Measurements from ENCODE around the gene MMP7. TPM values are rescaled to one million over a fixed set of nuclear protein-coding genes. Genes with fewer than 3 reads are reported as not detected.

The MMP7 gene
- total RNA-seq, 1 donor = under 0.01 TPM

GRCh38 chr11:102476812-102477211 is 53.7 kb downstream of the MMP7 start:
- no peak overlapping the region for H3K4me3 ChIP-seq (ENCODE audit: insufficient read depth, low read length)
- H3K36me3 ChIP-seq (ENCODE audit: insufficient read depth, low read length) = no peaks in the 10 kb centered on the region
- H3K27me3 ChIP-seq (ENCODE audit: insufficient read depth, low read length) = no peaks in the 10 kb centered on the region
- no peak for DNase-seq (ENCODE audit: insufficient read length, low spot score, missing footprints)
- H3K4me1 ChIP-seq (ENCODE audit: insufficient read depth, low read length) = no peaks in the 10 kb centered on the region
- no peak overlapping the region for H3K27ac ChIP-seq (ENCODE audit: low read depth, low read length)
- peak overlapping the region; percentile 24 for H2AFZ ChIP-seq (ENCODE audit: low read length)
- TF ChIP-seq CTCF (IDR thresholded peaks at IDR 0.05; ENCODE audit: extremely low read depth, low read depth, low read length) = no peak
- H3K4me2 ChIP-seq (ENCODE audit: insufficient read depth, low read length) = no peak overlapping the region
- H3K9me3 ChIP-seq (ENCODE audit: low read depth, low read length) = no peaks in the 10 kb centered on the region
- H4K20me1 ChIP-seq (ENCODE audit: insufficient read depth, low read length) = no peaks in the 10 kb centered on the region
- no peaks in the 10 kb centered on the region for H3K79me2 ChIP-seq (ENCODE audit: insufficient read depth, low read length)

GRCh38 chr11:102476069-102476468 is 54.5 kb downstream of the MMP7 start:
- DNase-seq (ENCODE audit: insufficient read length, low spot score, missing footprints) = no peak
- Histone ChIP-seq H4K20me1 (ENCODE audit: insufficient read depth, low read length) (no peaks in the 10 kb centered on the region), H3K79me2 (ENCODE audit: insufficient read depth, low read length) (no peaks in the 10 kb centered on the region), H3K4me3 (ENCODE audit: insufficient read depth, low read length) (no peak overlapping the region), H3K4me1 (ENCODE audit: insufficient read depth, low read length) (no peaks in the 10 kb centered on the region), H3K27ac (ENCODE audit: low read depth, low read length) (no peak overlapping the region), H3K9me3 (ENCODE audit: low read depth, low read length) (no peaks in the 10 kb centered on the region), H3K4me2 (ENCODE audit: insufficient read depth, low read length) (no peak overlapping the region), H3K27me3 (ENCODE audit: insufficient read depth, low read length) (no peaks in the 10 kb centered on the region), H3K36me3 (ENCODE audit: insufficient read depth, low read length) (no peaks in the 10 kb centered on the region), H2AFZ (ENCODE audit: low read length) (no peak overlapping the region)
- no peak for TF ChIP-seq CTCF (IDR thresholded peaks at IDR 0.05; ENCODE audit: extremely low read depth, low read depth, low read length)

- Histone ChIP-seq H3K4me1 (ENCODE audit: insufficient read depth, low read length) (peaks cover 14% of the 10 kb centered on the region), H3K9me3 (ENCODE audit: low read depth, low read length) (no peaks in the 10 kb centered on the region), H3K4me2 (ENCODE audit: insufficient read depth, low read length) (no peak overlapping the region), H3K27me3 (ENCODE audit: insufficient read depth, low read length) (no peaks in the 10 kb centered on the region), H4K20me1 (ENCODE audit: insufficient read depth, low read length) (no peaks in the 10 kb centered on the region), H2AFZ (ENCODE audit: low read length) (no peak overlapping the region), H3K36me3 (ENCODE audit: insufficient read depth, low read length) (no peaks in the 10 kb centered on the region), H3K4me3 (ENCODE audit: insufficient read depth, low read length) (no peak overlapping the region), H3K27ac (ENCODE audit: low read depth, low read length) (no peak overlapping the region), H3K79me2 (ENCODE audit: insufficient read depth, low read length) (no peaks in the 10 kb centered on the region)
- no peak for DNase-seq (ENCODE audit: insufficient read length, low spot score, missing footprints)
- no peak for TF ChIP-seq CTCF (IDR thresholded peaks at IDR 0.05; ENCODE audit: extremely low read depth, low read depth, low read length)
Measured at GRCh38 chr11:102473543-102473942, 57.0 kb downstream of the MMP7 start.

GRCh38 chr11:102472127-102472526 is 58.4 kb downstream of the MMP7 start:
- no peaks in the 10 kb centered on the region for H3K27me3 ChIP-seq (ENCODE audit: insufficient read depth, low read length)
- no peaks in the 10 kb centered on the region for H3K36me3 ChIP-seq (ENCODE audit: insufficient read depth, low read length)
- no peak overlapping the region for H3K4me3 ChIP-seq (ENCODE audit: insufficient read depth, low read length)
- no peak overlapping the region for H2AFZ ChIP-seq (ENCODE audit: low read length)
- H3K79me2 ChIP-seq (ENCODE audit: insufficient read depth, low read length) = no peaks in the 10 kb centered on the region
- H3K27ac ChIP-seq (ENCODE audit: low read depth, low read length) = no peak overlapping the region
- H3K4me2 ChIP-seq (ENCODE audit: insufficient read depth, low read length) = no peak overlapping the region
- peaks cover 18% of the 10 kb centered on the region for H3K4me1 ChIP-seq (ENCODE audit: insufficient read depth, low read length)
- no peaks in the 10 kb centered on the region for H4K20me1 ChIP-seq (ENCODE audit: insufficient read depth, low read length)
- no peaks in the 10 kb centered on the region for H3K9me3 ChIP-seq (ENCODE audit: low read depth, low read length)
- DNase-seq (ENCODE audit: insufficient read length, low spot score, missing footprints) = no peak
- no peak for TF ChIP-seq CTCF (IDR thresholded peaks at IDR 0.05; ENCODE audit: extremely low read depth, low read depth, low read length)

Measured in osteoblast (primary cell).